Measurements from ENCODE around the gene KLHL1. TPM values are rescaled to one million over a fixed set of nuclear protein-coding genes. Genes with fewer than 3 reads are reported as not detected.

The KLHL1 gene
- polyA plus RNA-seq, 1 donor from 2014 or later: 15.5 TPM

DNA sequence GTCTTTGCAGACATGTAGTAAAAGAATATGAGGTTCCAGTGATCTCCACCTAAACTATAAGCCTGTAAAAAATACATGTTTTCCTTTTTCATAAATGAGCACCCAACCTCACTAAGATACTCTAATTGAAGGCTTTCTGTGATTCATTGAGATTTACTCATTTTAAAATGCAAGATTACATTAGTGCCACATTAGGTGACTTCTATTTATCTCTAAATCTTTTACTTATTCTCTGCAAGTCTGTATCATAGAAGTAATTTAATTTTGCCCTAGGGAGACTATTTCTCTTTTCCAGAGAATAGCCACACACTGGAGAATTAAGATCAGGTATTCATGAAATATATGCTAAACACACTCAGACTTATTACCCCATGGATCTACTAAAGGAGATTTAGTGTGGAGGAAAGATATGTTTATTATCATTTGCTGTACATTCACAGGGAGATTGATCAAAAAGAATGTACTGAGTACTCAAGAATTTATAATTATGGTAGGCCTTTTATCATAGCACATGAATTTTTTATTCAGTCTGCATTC is 290.9 kb downstream of the KLHL1 start:
- Histone ChIP-seq H3K9me2 (ENCODE audit: insufficient read depth, low read length) (no peaks in the 10 kb centered on the region), H4K20me1 (ENCODE audit: insufficient read depth) (no peaks in the 10 kb centered on the region)

DNA sequence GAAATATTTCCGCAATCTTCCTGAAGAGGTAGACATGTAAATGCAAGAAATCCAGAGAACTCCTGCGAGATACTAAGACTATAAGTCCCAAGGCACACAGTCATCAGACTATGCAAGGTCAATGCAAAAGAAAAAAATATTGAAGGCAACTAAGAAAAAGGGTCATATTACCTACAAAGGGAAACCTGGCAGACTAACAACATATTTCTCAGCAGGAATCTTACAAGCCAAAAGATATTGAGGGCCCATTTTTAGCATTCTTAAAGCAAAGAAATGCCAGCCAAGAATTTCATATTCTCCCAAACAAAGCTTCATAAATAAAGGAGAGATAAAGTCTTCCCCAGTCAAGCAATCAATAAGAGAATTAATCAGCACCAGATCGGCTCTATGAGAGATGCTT is 299.1 kb downstream of the KLHL1 start:
- H3K27ac ChIP-seq (ENCODE audit: low read length): no peak overlapping the region
- no peak overlapping the region for H3K4me3 ChIP-seq (ENCODE audit: low read length)
- no peak overlapping the region for H2AFZ ChIP-seq (ENCODE audit: low read depth, low read length)
- no peaks in the 10 kb centered on the region for H3K36me3 ChIP-seq (ENCODE audit: insufficient read depth, low read length)
- H3K9ac ChIP-seq (ENCODE audit: low read length): no peak overlapping the region
- H3K9me3 ChIP-seq (ENCODE audit: low read length): no peaks in the 10 kb centered on the region
- no peaks in the 10 kb centered on the region for H3K9me2 ChIP-seq (ENCODE audit: insufficient read depth, low read length)
- H3K79me2 ChIP-seq (replicated peaks; ENCODE audit: insufficient read depth, low read length): no peaks in the 10 kb centered on the region
- H3F3A ChIP-seq (ENCODE audit: insufficient read depth, low read length, poor library complexity, severe bottlenecking): no peaks in the 10 kb centered on the region
- H3K27me3 ChIP-seq (ENCODE audit: insufficient read depth, low read depth, low read length): no peaks in the 10 kb centered on the region
- TF ChIP-seq, protein P1, sequence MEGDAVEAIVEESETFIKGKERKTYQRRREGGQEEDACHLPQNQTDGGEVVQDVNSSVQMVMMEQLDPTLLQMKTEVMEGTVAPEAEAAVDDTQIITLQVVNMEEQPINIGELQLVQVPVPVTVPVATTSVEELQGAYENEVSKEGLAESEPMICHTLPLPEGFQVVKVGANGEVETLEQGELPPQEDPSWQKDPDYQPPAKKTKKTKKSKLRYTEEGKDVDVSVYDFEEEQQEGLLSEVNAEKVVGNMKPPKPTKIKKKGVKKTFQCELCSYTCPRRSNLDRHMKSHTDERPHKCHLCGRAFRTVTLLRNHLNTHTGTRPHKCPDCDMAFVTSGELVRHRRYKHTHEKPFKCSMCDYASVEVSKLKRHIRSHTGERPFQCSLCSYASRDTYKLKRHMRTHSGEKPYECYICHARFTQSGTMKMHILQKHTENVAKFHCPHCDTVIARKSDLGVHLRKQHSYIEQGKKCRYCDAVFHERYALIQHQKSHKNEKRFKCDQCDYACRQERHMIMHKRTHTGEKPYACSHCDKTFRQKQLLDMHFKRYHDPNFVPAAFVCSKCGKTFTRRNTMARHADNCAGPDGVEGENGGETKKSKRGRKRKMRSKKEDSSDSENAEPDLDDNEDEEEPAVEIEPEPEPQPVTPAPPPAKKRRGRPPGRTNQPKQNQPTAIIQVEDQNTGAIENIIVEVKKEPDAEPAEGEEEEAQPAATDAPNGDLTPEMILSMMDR (IDR thresholded peaks at IDR 0.05; ENCODE audit: poor library complexity, severe bottlenecking): no peak
- TF ChIP-seq RAD21 (conservative IDR thresholded peaks at IDR 0.05): no peak
- no peak overlapping the region for H3K4me2 ChIP-seq (ENCODE audit: low read length)
- no peaks in the 10 kb centered on the region for H4K20me1 ChIP-seq (ENCODE audit: insufficient read depth)

More for the DNA sequence above, 290.9 kb downstream of the KLHL1 start:
- no peaks in the 10 kb centered on the region for H3K36me3 ChIP-seq (ENCODE audit: insufficient read depth, low read length)
- TF ChIP-seq EP300 (conservative IDR thresholded peaks at IDR 0.05; ENCODE audit: poor library complexity, severe bottlenecking): no peak
- no peak for TF ChIP-seq MXI1 (conservative IDR thresholded peaks at IDR 0.05; ENCODE audit: poor library complexity, severe bottlenecking)
- no peak for TF ChIP-seq SMC3 (conservative IDR thresholded peaks at IDR 0.05; ENCODE audit: poor library complexity)
- TF ChIP-seq POLR2AphosphoS5 (IDR thresholded peaks at IDR 0.05): no peak
- TF ChIP-seq RAD21 (conservative IDR thresholded peaks at IDR 0.05): no peak
- TF ChIP-seq EZH2 (IDR thresholded peaks at IDR 0.05; ENCODE audit: borderline replicate concordance, insufficient read depth, low read length, poor library complexity, severe bottlenecking): no peak
- TF ChIP-seq, protein P1 (IDR thresholded peaks at IDR 0.05; ENCODE audit: poor library complexity, severe bottlenecking): no peak
- TF ChIP-seq, protein P2, sequence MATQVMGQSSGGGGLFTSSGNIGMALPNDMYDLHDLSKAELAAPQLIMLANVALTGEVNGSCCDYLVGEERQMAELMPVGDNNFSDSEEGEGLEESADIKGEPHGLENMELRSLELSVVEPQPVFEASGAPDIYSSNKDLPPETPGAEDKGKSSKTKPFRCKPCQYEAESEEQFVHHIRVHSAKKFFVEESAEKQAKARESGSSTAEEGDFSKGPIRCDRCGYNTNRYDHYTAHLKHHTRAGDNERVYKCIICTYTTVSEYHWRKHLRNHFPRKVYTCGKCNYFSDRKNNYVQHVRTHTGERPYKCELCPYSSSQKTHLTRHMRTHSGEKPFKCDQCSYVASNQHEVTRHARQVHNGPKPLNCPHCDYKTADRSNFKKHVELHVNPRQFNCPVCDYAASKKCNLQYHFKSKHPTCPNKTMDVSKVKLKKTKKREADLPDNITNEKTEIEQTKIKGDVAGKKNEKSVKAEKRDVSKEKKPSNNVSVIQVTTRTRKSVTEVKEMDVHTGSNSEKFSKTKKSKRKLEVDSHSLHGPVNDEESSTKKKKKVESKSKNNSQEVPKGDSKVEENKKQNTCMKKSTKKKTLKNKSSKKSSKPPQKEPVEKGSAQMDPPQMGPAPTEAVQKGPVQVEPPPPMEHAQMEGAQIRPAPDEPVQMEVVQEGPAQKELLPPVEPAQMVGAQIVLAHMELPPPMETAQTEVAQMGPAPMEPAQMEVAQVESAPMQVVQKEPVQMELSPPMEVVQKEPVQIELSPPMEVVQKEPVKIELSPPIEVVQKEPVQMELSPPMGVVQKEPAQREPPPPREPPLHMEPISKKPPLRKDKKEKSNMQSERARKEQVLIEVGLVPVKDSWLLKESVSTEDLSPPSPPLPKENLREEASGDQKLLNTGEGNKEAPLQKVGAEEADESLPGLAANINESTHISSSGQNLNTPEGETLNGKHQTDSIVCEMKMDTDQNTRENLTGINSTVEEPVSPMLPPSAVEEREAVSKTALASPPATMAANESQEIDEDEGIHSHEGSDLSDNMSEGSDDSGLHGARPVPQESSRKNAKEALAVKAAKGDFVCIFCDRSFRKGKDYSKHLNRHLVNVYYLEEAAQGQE (IDR thresholded peaks at IDR 0.05; ENCODE audit: borderline replicate concordance): no peak
- no peak for TF ChIP-seq TAF1 (IDR thresholded peaks at IDR 0.05; ENCODE audit: low read depth)
- no peaks in the 10 kb centered on the region for H3K27me3 ChIP-seq (ENCODE audit: insufficient read depth, low read depth, low read length)
- no peak overlapping the region for H3K4me2 ChIP-seq (ENCODE audit: low read length)
- H3K9ac ChIP-seq (ENCODE audit: low read length): no peak overlapping the region
- H3K27ac ChIP-seq (ENCODE audit: low read length): no peak overlapping the region
- H3K9me3 ChIP-seq (ENCODE audit: low read length): no peaks in the 10 kb centered on the region
- H3F3A ChIP-seq (ENCODE audit: insufficient read depth, low read length, poor library complexity, severe bottlenecking): no peaks in the 10 kb centered on the region
- H3K4me3 ChIP-seq (ENCODE audit: low read length): no peak overlapping the region
- H2AFZ ChIP-seq (ENCODE audit: low read depth, low read length): no peak overlapping the region
- no peaks in the 10 kb centered on the region for H3K79me2 ChIP-seq (replicated peaks; ENCODE audit: insufficient read depth, low read length)

Data from neural cell (in vitro differentiated cells).